HepG2 (cell line): Measurements from ENCODE around the gene KANSL1.

ENCODE experiments used
- ARNTL ChIP-seq: sonication (generic); formaldehyde crosslinking; IDR thresholded peaks from 2 replicates; pipeline ENCODE4 v1.4.0; 2020; ENCODE audit warnings: mild to moderate bottlenecking, missing genetic modification reagents
- EP300 ChIP-seq, 3 experiments: sonication (generic) in 1 of 3; formaldehyde crosslinking in 1 of 3; IDR thresholded peaks; 2 replicates each; pipeline versions ENCODE4 v1.5.1 to v1.6.1; 2011 to 2020; ENCODE audit warnings: low read depth in 2 of 3, low read length in 2 of 3, borderline replicate concordance in 1 of 3, improper control_type of control experiment in 1 of 3, mild to moderate bottlenecking in 1 of 3, missing genetic modification reagents in 1 of 3, moderate library complexity in 1 of 3
- HOXD1 ChIP-seq: sonication (generic); formaldehyde crosslinking; IDR thresholded peaks from 2 replicates; pipeline ENCODE4 v1.5.0; 2020; ENCODE audit warnings: missing genetic modification reagents
- KDM1A ChIP-seq: IDR thresholded peaks from 2 replicates; pipeline ENCODE4 v1.6.1; 2016; ENCODE audit warnings: missing compliant biosample characterization
- NFYB ChIP-seq: sonication (generic); formaldehyde crosslinking; IDR thresholded peaks from 2 replicates; pipeline ENCODE4 v1.4.0; 2020; ENCODE audit warnings: missing genetic modification reagents
- PITX1 ChIP-seq: sonication (generic); formaldehyde crosslinking; IDR thresholded peaks from 2 replicates; pipeline ENCODE4 v1.5.1; 2020; ENCODE audit warnings: mild to moderate bottlenecking, missing genetic modification reagents
- POLR2AphosphoS5 ChIP-seq: IDR thresholded peaks from 2 replicates; pipeline ENCODE4 v1.6.1; 2012; ENCODE audit warnings: low read depth, low read length
- ZBTB49 ChIP-seq: sonication (generic); formaldehyde crosslinking; IDR thresholded peaks from 2 replicates; pipeline ENCODE4 v1.4.0; 2020; ENCODE audit warnings: missing genetic modification reagents, borderline replicate concordance
- ZMAT3 ChIP-seq: sonication (generic); formaldehyde crosslinking; conservative IDR thresholded peaks from 2 replicates; pipeline ENCODE4 v1.7.0; 2021; ENCODE audit warnings: missing genetic modification reagents
- ZNF234 ChIP-seq: sonication (generic); formaldehyde crosslinking; conservative IDR thresholded peaks from 2 replicates; pipeline ENCODE4 v1.5.1; 2020; ENCODE audit warnings: mild to moderate bottlenecking, missing genetic modification reagents
- ZNF605 ChIP-seq: sonication (generic); formaldehyde crosslinking; IDR thresholded peaks from 2 replicates; pipeline ENCODE4 v1.8.0; 2022; ENCODE audit warnings: mild to moderate bottlenecking, missing genetic modification reagents
- ZSCAN29 ChIP-seq: sonication (generic); formaldehyde crosslinking; conservative IDR thresholded peaks from 2 replicates; pipeline ENCODE4 v1.4.0; 2020; ENCODE audit warnings: mild to moderate bottlenecking, missing genetic modification reagents
- TF ChIP-seq, protein P1 (sequence below): sonication (generic); formaldehyde crosslinking; IDR thresholded peaks from 2 replicates; pipeline ENCODE4 v1.5.0; 2020; ENCODE audit warnings: mild to moderate bottlenecking, missing genetic modification reagents, moderate library complexity
- TF ChIP-seq, protein P2 (sequence below): sonication (generic); formaldehyde crosslinking; IDR thresholded peaks from 2 replicates; pipeline ENCODE4 v1.4.0; 2020; ENCODE audit warnings: low read depth, missing genetic modification reagents

DNA sequence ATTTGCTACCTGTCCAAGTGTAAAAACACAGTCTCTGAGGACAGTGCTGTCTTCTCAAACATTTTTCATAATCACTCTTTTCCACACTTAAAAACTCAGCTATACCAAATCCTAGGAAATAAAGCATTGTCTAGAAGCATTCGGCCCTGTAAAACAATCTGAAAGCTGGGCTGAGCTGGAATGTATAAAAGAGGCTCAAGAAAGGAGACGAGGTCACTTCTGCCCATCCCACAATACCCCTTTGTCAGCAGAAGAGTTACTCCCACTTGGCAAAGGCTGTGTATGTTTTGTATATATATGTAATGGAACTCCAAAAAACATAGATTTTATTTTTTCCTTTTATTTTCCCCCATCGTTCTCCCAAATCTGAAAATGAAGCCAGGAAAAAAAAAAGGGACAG lies 150.3 kb downstream of the KANSL1 start:
- TF ChIP-seq ZMAT3 (no peak), ARNTL (CRISPR knock-in tag) (no peak), NFYB (CRISPR knock-in tag) (no peak), HOXD1 (CRISPR knock-in tag) (no peak), PITX1 (no peak), POLR2AphosphoS5 (no peak), ZNF605 (no peak), EP300 (IDR thresholded peaks at IDR 0.05; ENCODE audit: low read depth in 2 of 2, low read length in 2 of 2) (no peak), EP300 (CRISPR knock-in tag; IDR thresholded peaks at IDR 0.05; ENCODE audit: borderline replicate concordance) (no peak), KDM1A (CRISPR knock-in tag) (no peak), ZNF234 (CRISPR knock-in tag) (no peak), ZSCAN29 (no peak), ZBTB49 (CRISPR knock-in tag) (no peak)
- TF ChIP-seq, protein P1, sequence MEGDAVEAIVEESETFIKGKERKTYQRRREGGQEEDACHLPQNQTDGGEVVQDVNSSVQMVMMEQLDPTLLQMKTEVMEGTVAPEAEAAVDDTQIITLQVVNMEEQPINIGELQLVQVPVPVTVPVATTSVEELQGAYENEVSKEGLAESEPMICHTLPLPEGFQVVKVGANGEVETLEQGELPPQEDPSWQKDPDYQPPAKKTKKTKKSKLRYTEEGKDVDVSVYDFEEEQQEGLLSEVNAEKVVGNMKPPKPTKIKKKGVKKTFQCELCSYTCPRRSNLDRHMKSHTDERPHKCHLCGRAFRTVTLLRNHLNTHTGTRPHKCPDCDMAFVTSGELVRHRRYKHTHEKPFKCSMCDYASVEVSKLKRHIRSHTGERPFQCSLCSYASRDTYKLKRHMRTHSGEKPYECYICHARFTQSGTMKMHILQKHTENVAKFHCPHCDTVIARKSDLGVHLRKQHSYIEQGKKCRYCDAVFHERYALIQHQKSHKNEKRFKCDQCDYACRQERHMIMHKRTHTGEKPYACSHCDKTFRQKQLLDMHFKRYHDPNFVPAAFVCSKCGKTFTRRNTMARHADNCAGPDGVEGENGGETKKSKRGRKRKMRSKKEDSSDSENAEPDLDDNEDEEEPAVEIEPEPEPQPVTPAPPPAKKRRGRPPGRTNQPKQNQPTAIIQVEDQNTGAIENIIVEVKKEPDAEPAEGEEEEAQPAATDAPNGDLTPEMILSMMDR (CRISPR knock-in tag), result no peak
- TF ChIP-seq, protein P2, sequence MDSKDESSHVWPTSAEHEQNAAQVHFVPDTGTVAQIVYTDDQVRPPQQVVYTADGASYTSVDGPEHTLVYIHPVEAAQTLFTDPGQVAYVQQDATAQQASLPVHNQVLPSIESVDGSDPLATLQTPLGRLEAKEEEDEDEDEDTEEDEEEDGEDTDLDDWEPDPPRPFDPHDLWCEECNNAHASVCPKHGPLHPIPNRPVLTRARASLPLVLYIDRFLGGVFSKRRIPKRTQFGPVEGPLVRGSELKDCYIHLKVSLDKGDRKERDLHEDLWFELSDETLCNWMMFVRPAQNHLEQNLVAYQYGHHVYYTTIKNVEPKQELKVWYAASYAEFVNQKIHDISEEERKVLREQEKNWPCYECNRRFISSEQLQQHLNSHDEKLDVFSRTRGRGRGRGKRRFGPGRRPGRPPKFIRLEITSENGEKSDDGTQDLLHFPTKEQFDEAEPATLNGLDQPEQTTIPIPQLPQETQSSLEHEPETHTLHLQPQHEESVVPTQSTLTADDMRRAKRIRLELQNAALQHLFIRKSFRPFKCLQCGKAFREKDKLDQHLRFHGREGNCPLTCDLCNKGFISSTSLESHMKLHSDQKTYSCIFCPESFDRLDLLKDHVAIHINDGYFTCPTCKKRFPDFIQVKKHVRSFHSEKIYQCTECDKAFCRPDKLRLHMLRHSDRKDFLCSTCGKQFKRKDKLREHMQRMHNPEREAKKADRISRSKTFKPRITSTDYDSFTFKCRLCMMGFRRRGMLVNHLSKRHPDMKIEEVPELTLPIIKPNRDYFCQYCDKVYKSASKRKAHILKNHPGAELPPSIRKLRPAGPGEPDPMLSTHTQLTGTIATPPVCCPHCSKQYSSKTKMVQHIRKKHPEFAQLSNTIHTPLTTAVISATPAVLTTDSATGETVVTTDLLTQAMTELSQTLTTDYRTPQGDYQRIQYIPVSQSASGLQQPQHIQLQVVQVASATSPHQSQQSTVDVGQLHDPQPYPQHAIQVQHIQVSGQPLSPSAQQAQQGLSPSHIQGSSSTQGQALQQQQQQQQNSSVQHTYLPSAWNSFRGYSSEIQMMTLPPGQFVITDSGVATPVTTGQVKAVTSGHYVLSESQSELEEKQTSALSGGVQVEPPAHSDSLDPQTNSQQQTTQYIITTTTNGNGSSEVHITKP, result no peak
